ENCODE results near the gene ZNF516.

Gene ZNF516

DNA sequence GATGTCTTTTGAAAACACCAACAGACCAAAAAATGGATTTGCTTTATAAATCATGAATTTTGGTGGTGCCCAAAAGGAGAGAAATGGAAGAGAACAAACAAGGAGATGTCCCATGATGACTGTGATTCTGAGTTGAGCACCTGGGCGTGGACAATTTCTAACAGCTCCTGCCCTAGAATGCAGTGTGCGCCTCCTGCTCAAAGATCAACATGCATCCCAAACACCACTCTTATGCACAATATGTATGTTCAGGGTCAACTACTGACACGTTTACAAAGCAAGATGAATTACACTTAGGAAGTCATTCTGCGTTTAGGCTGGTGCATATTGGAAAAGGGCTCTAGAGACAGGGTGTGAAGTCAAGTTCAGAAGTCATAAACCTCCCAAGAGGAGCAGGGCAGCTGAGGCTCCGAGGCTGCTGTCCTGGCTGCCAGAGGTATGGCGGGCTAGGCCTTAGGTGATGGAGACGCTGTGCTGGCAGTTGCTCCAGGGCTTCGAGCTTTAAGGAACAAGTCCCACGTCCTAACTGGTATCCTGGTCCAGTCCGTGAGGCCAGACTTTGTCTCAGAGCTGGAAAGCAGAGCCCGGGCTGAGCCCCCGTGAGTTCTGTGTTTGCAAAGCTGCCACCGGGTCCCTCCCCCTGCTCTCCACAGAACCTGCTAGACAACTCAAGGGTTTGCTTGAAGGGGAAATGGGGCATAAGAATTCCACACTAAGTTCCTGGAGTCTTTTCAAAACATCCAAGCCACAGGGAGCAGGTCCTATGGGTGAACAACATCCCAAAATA is 74.0 kb downstream of the ZNF516 start:
- DNase-seq = no peak

DNA sequence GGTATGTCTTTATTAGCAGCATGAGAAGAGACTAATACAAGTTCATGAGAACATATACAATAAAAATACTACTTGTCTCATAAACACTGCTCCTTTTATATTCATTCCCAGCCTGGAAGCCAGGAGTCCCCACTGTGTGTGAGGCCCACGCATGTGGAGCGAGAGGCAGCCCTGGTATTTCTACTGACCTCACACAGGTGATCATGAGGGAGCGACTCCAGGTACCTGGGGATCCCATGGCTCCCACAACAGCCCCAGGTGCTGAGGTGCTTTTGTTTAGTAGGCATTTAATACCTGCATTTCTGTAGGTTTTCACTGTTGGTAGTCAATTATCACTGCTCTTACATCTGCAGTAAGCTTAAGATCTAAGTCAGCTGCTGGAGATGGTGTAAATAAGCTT is 75.2 kb downstream of the ZNF516 start:
- no peak for DNase-seq

DNA sequence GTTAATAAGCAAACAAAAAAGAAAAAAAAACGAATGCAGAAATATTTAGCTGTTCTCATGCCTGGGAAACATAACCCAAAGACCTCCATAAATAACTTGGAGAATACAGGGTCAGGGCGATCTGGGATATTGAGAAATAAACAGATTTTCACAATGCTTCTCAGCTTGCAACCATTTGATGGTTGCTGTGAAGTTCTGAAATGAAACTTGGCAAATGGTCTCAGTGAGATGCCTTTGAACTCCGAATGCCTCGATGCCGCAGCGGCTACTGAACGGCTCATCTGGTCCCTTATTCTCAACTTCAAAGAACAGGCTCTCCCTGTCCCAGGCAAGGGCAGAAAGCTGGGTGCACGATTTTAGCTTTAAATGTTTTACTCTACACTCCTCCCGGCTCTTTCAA is 78.1 kb downstream of the ZNF516 start:
- no peak for DNase-seq

DNA sequence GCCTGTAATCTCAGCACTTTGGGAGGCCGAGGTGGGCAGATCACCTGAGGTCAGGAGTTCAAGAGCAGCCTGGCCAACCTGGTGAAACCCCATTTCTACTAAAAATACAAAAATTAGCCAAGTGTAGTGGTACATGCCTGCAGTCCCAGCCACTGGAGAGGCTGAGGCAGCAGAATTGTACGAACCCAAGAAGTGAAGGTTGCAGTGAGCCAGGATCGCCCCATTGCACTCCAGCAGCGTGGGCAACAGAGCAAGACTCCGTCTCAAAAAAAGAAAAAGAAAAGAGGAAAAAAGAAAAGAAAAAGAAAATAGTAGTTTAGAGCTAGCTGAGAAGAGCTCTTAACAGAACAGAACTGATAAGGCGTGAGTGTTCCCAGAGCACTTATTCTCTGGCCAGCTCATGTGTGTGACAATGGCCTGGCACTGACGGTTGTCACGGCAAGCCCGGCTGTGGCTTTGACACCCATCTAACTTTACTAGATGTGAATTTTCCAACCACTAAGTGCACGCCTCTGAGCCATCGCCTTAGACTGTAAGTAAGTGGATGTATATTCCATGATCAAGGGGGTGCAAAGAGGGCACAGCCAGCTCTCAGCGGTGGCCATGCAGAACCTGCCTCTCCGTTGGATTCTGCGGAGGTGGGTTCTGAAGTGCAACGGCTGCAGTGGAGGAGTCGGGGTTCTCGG is 80.0 kb downstream of the ZNF516 start:
- DNase-seq = no peak

DNA sequence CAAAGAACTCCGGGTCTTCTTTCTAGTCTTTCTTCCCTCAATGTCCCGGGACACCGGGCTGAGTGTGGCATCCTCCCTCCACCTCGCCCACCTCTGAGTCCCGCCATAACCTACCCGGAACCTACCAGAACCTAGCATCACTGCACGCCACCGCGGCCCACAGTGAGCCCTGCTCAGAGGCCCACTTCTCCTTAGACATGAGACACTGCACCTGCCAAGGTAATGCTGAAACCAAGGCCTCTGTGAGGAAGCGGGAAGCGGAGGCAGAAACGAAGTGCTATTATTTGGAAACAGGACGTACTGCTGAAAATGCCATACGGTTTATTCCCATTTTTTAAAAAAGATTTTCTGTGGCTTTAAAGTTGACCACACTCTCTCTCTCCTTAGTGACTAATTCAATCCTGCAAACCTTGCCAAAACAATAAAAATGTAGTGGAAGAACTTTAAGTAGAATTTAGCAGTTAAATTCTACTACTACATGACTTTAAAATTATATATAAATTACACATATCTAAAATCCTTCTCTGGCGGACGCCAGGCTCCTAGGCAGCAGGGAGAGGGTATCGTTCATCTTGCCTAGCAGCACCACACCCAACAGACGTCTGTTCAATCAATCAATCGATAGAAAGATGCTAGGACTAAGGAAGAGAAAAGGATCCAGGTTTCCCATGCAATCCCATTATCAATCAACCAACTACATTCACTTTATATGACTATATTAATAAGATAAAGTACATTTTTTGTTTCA is 82.0 kb downstream of the ZNF516 start:
- no peak for DNase-seq

DNA sequence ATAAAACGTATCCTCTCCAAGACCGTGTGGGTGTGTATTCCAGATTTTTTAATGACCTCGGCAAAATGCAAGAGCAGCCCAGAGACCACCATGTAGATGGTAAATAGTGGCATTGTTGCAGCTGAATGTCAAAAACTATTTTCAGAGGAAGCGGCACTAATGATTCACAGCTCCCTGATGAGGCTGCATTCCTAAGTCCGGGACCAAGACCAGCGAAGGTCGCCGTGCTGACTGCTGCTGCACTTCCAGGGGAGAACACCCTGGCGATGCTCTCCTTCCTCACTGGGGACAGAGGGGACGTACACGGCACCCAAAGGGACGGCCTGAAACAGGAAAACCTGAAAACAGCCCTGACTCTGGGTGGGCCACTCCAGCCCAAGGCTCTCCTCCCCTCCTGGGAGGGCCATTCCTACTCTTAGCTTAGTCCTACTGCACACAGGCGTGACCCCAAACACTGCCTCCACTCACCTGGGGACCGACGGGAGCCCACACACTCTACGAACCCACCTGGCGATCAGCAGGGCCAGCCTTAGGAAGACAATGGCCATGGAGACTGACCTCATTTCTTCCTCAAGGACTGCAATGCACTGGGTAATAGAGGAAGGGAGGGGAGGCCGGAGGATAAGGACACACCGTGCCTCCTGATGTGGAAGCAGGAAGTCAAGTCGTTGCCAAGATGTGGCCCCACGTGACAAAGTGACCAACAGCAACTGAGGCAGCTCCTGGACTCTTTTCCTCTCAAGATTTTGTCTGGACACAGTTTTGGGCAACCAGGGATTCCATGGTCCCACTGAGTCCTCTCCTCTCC is 82.8 kb downstream of the ZNF516 start:
- DNase-seq = no peak

DNA sequence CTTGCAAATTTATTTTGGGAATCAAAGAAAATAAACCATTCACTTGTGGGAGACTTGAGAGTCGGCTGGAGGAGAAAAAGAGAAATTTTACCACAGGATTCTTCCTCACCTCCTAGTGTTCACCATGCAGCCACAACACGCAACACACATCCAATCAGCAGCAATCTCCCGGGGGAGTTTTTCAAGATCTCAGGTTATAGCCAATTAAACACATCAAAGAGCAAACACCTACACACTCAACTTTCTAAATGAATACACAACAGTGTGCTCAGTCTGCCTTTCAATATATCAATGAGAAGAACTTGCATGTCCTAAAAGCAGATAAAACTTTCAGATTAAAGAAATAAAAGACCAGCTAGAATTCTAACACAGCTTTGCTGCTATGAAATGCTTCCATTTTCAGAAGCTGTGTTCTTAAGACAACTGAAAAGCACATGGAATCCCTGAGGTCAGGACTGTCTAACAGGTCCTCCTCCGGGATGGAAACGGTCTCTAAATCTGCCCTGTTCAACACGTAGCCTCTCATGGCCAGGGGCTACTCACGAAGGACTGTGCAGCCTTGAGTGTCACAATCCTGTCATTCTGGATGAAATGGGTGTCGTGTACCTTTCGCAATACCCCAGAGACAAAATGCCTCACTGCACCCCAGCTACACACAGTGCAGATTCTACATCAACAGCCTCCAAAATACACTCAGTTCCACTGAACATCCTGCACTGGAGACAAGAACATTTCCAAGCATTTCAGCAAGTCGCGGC is 84.2 kb downstream of the ZNF516 start:
- DNase-seq = peak; percentile 42

DNA sequence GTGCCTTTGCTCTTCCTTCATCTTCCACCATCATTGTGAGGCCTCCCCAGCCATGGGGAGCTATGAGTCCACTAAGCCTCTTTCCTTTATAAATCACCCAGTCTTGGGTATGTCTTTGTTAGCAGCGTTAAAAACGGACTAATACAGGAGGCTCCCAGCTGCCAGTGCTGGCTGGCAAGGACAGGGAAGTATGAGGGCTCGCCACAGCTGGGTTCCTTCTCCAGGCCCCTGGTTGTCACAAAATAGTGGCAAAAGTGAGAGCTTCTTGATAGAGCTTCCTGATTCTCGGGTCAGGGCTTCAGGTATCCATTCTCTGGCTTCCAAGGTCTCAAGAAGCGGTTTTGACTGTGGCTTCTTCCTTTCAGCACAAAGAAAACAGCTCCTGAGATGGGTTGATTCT is 85.0 kb downstream of the ZNF516 start:
- DNase-seq = peak; percentile 19

DNA sequence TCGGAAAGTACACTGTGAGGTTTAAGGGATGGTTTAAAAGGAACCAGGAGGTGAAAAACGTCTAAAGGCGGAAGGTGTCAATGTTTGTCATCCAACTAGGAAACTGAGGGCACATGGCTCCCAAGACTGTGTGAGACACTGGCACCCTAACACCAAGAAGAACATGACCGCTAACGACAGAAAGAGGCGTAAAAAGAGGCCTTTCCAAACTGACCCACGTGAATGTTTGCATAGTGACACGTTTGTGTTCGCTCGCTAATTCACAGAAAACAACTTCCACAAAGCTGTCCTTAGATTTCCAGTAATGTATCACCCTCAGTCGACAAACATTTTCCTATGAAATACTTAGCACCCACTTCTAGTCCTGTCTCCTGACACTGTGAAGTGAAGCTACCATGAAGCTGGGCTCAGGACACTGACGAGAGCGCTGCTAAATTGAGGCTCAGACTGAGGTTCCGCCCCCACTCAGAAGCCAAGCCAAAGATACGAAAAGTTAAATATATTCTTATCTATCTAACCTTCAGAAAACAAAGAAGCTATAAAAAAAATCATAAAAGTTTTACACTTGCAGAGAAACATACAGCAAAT is 86.5 kb downstream of the ZNF516 start:
- no peak for DNase-seq

DNA sequence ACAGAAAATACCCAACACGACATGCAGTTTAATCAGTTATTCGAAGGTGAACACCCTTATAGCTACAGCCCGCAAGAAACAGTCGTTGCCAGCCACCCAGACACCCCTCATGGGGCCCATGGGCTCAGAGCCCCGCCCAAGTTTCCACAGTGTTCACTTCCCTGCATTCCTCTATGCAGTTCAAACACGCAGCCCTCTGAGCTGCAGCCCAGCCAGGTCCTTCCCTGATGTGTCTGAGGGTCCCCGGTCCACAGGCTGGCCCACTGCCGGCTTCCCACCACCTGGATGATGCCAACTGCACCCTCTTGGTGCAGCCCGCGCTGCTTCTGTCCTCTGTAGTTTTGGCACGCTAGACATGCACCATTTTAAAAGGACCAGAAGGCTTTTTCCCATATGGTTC is 87.4 kb downstream of the ZNF516 start:
- DNase-seq = no peak

DNA sequence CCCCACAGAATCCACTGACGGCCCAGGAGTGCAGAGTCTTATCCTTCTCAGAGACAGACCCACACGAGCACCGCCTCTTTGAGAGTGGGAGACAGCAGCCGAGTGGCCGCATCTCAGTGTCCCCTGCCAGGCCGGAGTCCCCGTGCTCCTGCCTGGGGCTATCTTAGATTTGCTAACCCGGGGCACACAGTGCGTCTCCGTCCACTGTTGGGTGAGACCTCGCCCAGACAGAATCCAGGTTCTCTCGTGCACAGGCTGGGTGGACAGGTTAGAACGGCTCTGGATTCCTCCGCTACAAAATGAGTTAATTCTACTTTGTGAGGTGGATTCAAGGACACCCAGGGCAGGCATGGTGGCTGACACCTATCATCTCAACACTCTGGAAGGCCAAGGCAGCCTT is 88.3 kb downstream of the ZNF516 start:
- DNase-seq = no peak

DNA sequence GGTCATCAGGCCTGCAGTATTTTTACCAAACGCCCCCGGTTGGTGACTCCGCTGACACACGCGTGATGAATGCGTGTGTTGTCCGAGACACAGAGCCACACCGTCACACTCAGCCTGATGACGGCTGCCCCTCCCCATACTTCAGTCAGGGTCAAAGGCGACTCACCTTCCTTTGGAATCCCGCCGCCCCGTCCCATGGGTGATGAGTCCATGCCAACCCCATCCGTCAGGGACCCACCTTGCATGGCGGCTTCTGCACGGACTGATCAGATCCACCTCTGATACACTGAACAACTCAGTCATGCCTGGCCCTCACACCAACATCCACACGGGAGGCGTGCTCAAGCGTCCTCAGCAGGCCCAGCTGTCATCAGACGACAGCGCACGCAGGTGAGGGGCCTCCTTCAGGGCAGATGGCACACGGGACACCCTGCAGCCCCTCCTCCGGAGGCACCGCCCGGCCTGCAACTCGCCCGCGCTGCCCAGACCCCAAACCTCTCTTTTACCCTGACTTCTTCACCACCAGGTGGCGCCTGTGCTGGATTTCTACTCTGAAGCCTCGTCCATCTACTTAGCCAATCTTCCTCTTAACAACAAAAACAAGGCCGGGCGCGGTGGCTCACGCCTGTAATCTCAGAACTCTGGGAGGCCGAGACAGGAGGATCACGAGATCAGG is 89.2 kb downstream of the ZNF516 start:
- peak; percentile 11 for DNase-seq

DNA sequence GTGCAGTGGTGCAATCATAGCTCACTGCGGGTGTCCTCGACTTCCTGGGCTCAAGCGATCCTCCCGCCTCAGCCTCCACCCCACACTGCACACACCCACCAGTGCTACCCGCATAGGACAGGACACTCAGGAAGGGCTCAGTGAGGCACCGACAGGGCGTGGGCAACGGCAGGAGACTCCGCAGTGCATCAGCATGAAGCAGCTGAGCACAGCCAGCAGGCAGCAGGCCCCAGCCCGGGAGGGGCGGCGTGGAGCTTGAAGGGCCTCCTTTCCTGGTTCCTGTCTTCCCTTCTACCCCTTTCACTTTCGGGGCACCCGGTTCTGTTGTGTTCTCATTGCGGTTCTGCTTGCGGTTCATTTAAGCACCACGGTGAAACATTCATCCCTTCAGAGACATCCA is 89.8 kb downstream of the ZNF516 start:
- no peak for DNase-seq

DNA sequence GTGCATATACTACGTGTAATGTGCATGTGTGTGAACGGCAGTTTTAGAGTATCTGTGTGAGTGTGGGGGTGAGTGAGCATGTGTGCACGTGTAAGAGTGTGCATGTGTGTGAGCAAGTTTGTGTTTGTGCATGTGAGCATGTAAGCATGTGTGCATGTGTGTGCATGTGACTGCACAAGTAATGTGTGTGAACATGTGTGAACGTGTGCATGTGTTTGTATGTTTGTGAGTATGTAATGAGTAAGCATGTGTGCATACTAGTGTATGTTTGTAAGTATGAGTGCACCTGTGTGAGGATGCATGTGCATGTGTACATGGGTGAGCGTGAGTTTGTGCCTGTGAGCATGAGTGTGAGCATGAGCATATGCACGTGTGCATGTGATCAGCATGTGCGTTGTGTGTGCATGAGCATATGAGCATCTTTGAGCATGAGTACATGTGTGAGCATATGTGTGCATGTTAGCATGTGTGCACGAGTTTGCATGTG is 90.7 kb downstream of the ZNF516 start:
- no peak for DNase-seq

DNA sequence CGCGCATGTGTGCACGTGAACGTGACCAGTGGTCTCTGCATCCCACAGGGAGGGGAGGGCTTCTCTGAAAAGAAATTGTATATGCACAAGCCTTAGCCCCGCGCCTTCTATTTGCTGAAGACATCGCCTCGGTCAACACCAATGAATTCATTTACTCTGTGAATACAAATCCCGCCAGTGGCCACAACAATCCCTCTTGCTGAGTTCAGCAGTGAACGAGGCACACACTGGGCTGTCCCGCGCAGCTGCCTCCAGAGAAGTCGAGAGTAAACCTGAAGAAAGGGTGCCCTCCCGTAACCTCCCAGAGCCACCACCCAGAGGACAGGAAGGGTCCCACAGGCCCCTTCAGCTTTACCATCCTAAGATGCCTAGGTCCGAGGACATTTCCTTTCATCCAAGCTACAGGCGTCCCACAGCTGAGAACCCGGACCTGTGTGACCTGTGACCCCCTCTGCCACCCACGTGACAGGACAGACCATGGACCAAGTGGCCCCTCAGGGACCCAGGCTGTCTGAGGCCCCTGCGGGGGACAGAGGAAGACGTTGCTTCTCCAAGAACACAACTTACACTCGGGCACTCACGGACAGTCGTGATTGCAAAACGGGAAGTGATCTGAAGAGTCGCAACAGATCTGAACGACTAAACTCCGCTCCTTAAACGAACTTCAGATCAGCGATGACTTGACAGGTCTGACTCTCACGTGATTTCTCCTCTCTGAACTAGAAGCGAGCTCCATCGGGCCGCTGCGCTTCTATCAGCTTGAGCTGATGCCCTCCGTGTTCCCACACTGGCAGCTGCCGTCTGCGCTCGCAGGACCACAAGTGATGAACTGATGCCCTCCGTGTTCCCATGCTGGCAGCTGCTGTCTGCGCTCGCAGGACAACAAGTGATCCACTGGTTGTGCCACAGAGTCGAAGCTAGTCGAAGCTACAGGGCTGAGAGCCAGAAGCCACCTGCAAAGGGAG is 92.7 kb downstream of the ZNF516 start:
- DNase-seq = peak; percentile 83

DNA sequence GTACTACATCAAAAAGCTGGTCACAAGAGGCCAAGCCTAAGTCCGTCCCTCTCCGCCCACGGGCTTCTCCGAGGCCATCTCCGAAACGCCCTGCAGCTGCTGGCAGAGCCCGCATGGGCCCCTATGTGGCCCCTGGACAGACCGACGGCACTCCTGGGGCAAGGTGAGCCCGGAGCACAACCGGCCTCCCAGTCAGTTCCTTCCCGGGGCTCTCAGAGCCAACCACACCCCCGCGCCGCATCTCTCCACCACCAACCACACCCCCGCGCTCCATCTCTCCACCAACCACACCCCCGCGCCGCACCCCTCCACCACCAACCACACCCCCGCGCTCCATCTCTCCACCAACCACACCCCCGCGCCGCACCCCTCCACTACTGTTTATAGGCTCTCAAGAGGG is 93.5 kb downstream of the ZNF516 start:
- peak; percentile 14 for DNase-seq

DNA sequence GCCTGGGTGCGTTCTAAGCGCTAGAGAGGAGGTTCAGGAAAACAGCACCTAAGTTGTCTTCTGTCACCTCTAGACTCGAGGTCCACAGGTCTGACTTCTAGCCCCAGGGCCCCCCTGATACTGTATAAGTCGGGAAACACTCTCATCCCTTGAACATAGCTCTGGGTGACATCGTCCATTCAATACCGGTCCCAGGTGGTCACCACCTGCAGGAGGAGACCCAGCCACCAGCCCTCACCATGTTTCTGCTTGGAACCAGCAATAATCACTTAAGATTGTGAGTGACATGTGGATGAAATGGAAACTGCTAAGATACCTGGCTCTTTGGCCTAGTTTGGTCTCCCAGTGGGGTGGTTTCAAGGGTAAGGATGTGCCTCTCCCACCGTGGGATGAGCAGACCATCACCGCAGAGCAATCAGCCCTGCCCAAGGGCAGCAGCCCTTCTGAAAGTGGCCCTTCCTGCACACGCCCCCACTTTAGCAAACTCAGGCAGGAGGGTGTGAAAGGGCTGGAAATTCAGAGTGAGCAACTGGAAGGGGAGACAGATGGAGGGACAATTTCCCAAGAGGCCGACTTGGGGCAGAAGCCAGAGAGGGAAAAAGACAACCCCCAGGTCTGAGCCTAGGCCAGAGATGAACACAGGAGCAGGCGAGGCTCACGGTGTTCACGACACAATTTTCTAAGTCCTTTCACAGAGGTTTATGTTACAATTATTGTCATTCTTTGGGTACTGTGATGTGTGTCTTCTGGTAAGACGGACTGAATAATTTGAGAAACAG is 95.2 kb downstream of the ZNF516 start:
- DNase-seq = no peak

DNA sequence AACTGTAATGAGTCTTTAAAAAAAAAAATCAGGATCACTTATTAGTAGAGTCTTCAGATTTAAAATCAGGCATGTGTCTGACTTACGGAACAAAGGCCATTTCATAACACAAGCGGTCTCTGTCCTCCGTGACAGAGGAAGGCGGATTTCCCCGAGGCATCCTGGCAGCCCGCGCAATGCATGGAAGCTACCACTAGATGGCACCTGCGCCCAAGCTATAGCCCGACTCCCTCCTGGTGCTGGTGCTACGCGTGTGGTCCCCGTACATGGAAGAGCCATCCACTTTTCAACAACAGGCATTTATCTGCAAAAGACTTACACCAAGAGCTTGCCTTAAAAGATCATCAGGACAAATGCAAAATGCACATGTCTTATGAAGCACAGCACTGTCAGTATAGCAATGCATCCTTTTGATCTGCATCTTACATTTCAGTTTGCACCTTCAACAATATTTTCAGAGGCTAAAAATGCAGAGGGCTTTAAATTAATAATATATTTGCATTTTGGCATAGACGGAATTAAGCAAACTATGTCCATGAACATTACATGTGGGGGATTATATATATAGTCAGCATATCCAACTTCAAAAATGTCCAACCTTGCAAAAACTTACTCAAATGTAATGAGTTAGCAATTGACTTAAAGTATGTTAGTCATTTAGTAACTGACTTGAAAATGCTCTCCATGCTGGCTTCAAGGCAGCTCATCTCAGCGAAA is 96.0 kb downstream of the ZNF516 start:
- DNase-seq = peak; percentile 83
